Measurements from ENCODE around the gene PCOLCE2. TPM values are rescaled to one million over a fixed set of nuclear protein-coding genes. Genes with fewer than 3 reads are reported as not detected.

PCOLCE2 gene
- total and polyA plus RNA-seq, 2 of the 8 experiments (the other 6 are each of a cell fraction or from before 2014, with no cell fraction given) = 11.1 to 12.6 TPM

GRCh38 chr3:142863930-142864920 lies 24.7 kb downstream of the PCOLCE2 start (continued):
- TF ChIP-seq ZNF274 (IDR thresholded peaks at IDR 0.05; ENCODE audit: borderline replicate concordance, extremely low read depth, low read length) (no peak), CBX8 (IDR thresholded peaks at IDR 0.05; ENCODE audit: borderline replicate concordance, low read depth, low read length) (no peak), CBX5 (IDR thresholded peaks at IDR 0.05; ENCODE audit: low read depth, low read length) (no peak), CREB1 (IDR thresholded peaks at IDR 0.05) (no peak), BRCA1 (IDR thresholded peaks at IDR 0.05; ENCODE audit: low read depth, low read length) (no peak), PHF8 (conservative IDR thresholded peaks at IDR 0.05; ENCODE audit: low read depth, low read length) (no peak), TAF7 (optimal IDR thresholded peaks at IDR 0.05; ENCODE audit: borderline replicate concordance, low read depth, low read length) (no peak), EGR1 (IDR thresholded peaks at IDR 0.05; ENCODE audit: borderline replicate concordance, low read depth, low read length) (no peak), GABPA (IDR thresholded peaks at IDR 0.05; ENCODE audit: borderline replicate concordance, insufficient read depth, low read length) (no peak)

Measured in H1 (cell line).